ENCODE measurements around the gene RACGAP1.

DNA sequence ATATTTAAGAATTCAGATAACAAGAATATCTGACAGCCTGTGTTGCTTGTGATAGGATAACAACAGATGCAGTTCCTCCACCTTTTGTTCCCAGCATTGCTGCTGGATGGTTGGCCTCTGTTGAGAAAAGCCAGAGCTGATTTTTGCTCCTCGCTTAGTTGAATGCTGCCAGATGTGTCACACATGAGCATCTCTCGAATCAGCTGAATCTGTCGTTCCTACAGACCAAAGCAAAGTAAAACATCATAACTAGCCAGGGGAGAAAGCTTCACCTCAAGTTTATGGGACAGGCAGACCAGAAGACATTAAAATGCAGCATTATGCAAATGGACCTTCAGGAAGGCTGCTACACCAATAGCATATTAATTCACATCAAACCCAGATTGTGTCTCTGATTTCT is 20.1 kb downstream of the RACGAP1 start:
- TF ChIP-seq, protein P1, sequence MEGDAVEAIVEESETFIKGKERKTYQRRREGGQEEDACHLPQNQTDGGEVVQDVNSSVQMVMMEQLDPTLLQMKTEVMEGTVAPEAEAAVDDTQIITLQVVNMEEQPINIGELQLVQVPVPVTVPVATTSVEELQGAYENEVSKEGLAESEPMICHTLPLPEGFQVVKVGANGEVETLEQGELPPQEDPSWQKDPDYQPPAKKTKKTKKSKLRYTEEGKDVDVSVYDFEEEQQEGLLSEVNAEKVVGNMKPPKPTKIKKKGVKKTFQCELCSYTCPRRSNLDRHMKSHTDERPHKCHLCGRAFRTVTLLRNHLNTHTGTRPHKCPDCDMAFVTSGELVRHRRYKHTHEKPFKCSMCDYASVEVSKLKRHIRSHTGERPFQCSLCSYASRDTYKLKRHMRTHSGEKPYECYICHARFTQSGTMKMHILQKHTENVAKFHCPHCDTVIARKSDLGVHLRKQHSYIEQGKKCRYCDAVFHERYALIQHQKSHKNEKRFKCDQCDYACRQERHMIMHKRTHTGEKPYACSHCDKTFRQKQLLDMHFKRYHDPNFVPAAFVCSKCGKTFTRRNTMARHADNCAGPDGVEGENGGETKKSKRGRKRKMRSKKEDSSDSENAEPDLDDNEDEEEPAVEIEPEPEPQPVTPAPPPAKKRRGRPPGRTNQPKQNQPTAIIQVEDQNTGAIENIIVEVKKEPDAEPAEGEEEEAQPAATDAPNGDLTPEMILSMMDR (IDR thresholded peaks at IDR 0.05): no peak
- TF ChIP-seq SIN3A (IDR thresholded peaks at IDR 0.05; ENCODE audit: borderline replicate concordance, insufficient read depth, low read depth, low read length) (no peak), POLR2AphosphoS5 (IDR thresholded peaks at IDR 0.05; ENCODE audit: low read depth, low read length) (no peak)
- TF ChIP-seq, protein P2, sequence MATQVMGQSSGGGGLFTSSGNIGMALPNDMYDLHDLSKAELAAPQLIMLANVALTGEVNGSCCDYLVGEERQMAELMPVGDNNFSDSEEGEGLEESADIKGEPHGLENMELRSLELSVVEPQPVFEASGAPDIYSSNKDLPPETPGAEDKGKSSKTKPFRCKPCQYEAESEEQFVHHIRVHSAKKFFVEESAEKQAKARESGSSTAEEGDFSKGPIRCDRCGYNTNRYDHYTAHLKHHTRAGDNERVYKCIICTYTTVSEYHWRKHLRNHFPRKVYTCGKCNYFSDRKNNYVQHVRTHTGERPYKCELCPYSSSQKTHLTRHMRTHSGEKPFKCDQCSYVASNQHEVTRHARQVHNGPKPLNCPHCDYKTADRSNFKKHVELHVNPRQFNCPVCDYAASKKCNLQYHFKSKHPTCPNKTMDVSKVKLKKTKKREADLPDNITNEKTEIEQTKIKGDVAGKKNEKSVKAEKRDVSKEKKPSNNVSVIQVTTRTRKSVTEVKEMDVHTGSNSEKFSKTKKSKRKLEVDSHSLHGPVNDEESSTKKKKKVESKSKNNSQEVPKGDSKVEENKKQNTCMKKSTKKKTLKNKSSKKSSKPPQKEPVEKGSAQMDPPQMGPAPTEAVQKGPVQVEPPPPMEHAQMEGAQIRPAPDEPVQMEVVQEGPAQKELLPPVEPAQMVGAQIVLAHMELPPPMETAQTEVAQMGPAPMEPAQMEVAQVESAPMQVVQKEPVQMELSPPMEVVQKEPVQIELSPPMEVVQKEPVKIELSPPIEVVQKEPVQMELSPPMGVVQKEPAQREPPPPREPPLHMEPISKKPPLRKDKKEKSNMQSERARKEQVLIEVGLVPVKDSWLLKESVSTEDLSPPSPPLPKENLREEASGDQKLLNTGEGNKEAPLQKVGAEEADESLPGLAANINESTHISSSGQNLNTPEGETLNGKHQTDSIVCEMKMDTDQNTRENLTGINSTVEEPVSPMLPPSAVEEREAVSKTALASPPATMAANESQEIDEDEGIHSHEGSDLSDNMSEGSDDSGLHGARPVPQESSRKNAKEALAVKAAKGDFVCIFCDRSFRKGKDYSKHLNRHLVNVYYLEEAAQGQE (IDR thresholded peaks at IDR 0.05; ENCODE audit: insufficient read depth in 1 of 2, low read depth in 2 of 2, low read length in 1 of 2): no peak
